ENCODE results near the gene KISS1R.

Gene KISS1R

GRCh38 chr19:918481-919198, 1.5 kb downstream of the KISS1R start:
- H3K4me3 ChIP-seq (ENCODE audit: control insufficient read depth, low read depth, low read length): no peak overlapping the region
- no peak for DNase-seq (ENCODE audit: low read depth)
- no peak for TF ChIP-seq CTCF (conservative IDR thresholded peaks at IDR 0.05; ENCODE audit: control insufficient read depth, insufficient read depth, low read depth, low read length)

GRCh38 chr19:919199-920050, 2.3 kb downstream of the KISS1R start:
- no peak for DNase-seq (ENCODE audit: low read depth)
- no peak overlapping the region for H3K4me3 ChIP-seq (ENCODE audit: control insufficient read depth, low read depth, low read length)

GRCh38 chr19:920051-920864, 3.1 kb downstream of the KISS1R start:
- H3K4me3 ChIP-seq (ENCODE audit: control insufficient read depth, low read depth, low read length): no peak overlapping the region
- no peak for DNase-seq (ENCODE audit: low read depth)
- TF ChIP-seq CTCF (conservative IDR thresholded peaks at IDR 0.05; ENCODE audit: control insufficient read depth, insufficient read depth, low read depth, low read length): no peak

More at GRCh38 chr19:919199-920050, 2.3 kb downstream of the KISS1R start:
- no peak for TF ChIP-seq CTCF (conservative IDR thresholded peaks at IDR 0.05; ENCODE audit: control insufficient read depth, insufficient read depth, low read depth, low read length)

GRCh38 chr19:924553-925086, 7.5 kb downstream of the KISS1R start:
- no peak for DNase-seq (ENCODE audit: low read depth)
- peak overlapping the region; percentile 78 for H3K4me3 ChIP-seq (ENCODE audit: control insufficient read depth, low read depth, low read length)
- no peak for TF ChIP-seq CTCF (conservative IDR thresholded peaks at IDR 0.05; ENCODE audit: control insufficient read depth, insufficient read depth, low read depth, low read length)

GRCh38 chr19:925087-925525, 8.0 kb downstream of the KISS1R start:
- no peak for DNase-seq (ENCODE audit: low read depth)
- H3K4me3 ChIP-seq (ENCODE audit: control insufficient read depth, low read depth, low read length): peak overlapping the region; percentile 78
- TF ChIP-seq CTCF (conservative IDR thresholded peaks at IDR 0.05; ENCODE audit: control insufficient read depth, insufficient read depth, low read depth, low read length): no peak
